ENCODE data around the gene WDR77.

The WDR77 gene

GRCh38 chr1:111491070-111491469 lies 42.0 kb upstream of the WDR77 start:
- H2AFZ ChIP-seq (ENCODE audit: low read length): no peak overlapping the region
- H3K4me2 ChIP-seq (ENCODE audit: low read depth, low read length, poor library complexity, severe bottlenecking): no peak overlapping the region
- no peaks in the 10 kb centered on the region for H3F3A ChIP-seq (ENCODE audit: low read depth)
- no peak for TF ChIP-seq CTCF (conservative IDR thresholded peaks at IDR 0.05; ENCODE audit: low read length)
- TF ChIP-seq EZH2phosphoT487 (IDR thresholded peaks at IDR 0.05; ENCODE audit: borderline replicate concordance): no peak
- H3K4me3 ChIP-seq (ENCODE audit: low read length, poor library complexity, severe bottlenecking): no peak overlapping the region
- H3K9ac ChIP-seq (ENCODE audit: low read depth, low read length, poor library complexity, severe bottlenecking): no peak overlapping the region
- no peaks in the 10 kb centered on the region for H3K9me2 ChIP-seq (replicated peaks; ENCODE audit: low read depth, low read length)
- no peaks in the 10 kb centered on the region for H3K27me3 ChIP-seq (ENCODE audit: insufficient read depth, low read length, poor library complexity, severe bottlenecking)
- H3K9me3 ChIP-seq (ENCODE audit: insufficient read depth, low read depth, low read length): no peaks in the 10 kb centered on the region
- H3K4me1 ChIP-seq (ENCODE audit: insufficient read depth, low read length, poor library complexity, severe bottlenecking): no peaks in the 10 kb centered on the region
- no peaks in the 10 kb centered on the region for H4K20me1 ChIP-seq (ENCODE audit: insufficient read depth, low read length, poor library complexity, severe bottlenecking)
- H3K36me3 ChIP-seq (ENCODE audit: insufficient read depth, low read length): no peaks in the 10 kb centered on the region
- no peaks in the 10 kb centered on the region for H3K79me2 ChIP-seq (ENCODE audit: insufficient read depth, low read length)

GRCh38 chr1:111490220-111490619 lies 41.2 kb upstream of the WDR77 start:
- Histone ChIP-seq H3K4me1 (ENCODE audit: insufficient read depth, low read length, poor library complexity, severe bottlenecking) (no peaks in the 10 kb centered on the region), H3K4me2 (ENCODE audit: low read depth, low read length, poor library complexity, severe bottlenecking) (no peak overlapping the region), H3F3A (ENCODE audit: low read depth) (no peaks in the 10 kb centered on the region), H3K9me3 (ENCODE audit: insufficient read depth, low read depth, low read length) (no peaks in the 10 kb centered on the region), H2AFZ (ENCODE audit: low read length) (no peak overlapping the region), H3K79me2 (ENCODE audit: insufficient read depth, low read length) (no peaks in the 10 kb centered on the region), H3K9ac (ENCODE audit: low read depth, low read length, poor library complexity, severe bottlenecking) (no peak overlapping the region), H3K36me3 (ENCODE audit: insufficient read depth, low read length) (no peaks in the 10 kb centered on the region), H4K20me1 (ENCODE audit: insufficient read depth, low read length, poor library complexity, severe bottlenecking) (no peaks in the 10 kb centered on the region), H3K9me2 (replicated peaks; ENCODE audit: low read depth, low read length) (no peaks in the 10 kb centered on the region), H3K4me3 (ENCODE audit: low read length, poor library complexity, severe bottlenecking) (no peak overlapping the region), H3K27me3 (ENCODE audit: insufficient read depth, low read length, poor library complexity, severe bottlenecking) (no peaks in the 10 kb centered on the region)
- TF ChIP-seq CTCF (conservative IDR thresholded peaks at IDR 0.05; ENCODE audit: low read length) (no peak), EZH2phosphoT487 (IDR thresholded peaks at IDR 0.05; ENCODE audit: borderline replicate concordance) (no peak)

- no peaks in the 10 kb centered on the region for H3K9me2 ChIP-seq (replicated peaks; ENCODE audit: low read depth, low read length)
- no peak for TF ChIP-seq EZH2phosphoT487 (IDR thresholded peaks at IDR 0.05; ENCODE audit: borderline replicate concordance)
- no peak for TF ChIP-seq CTCF (conservative IDR thresholded peaks at IDR 0.05; ENCODE audit: low read length)
- no peaks in the 10 kb centered on the region for H3K9me3 ChIP-seq (ENCODE audit: insufficient read depth, low read depth, low read length)
- no peak overlapping the region for H3K4me3 ChIP-seq (ENCODE audit: low read length, poor library complexity, severe bottlenecking)
- H3K9ac ChIP-seq (ENCODE audit: low read depth, low read length, poor library complexity, severe bottlenecking): no peak overlapping the region
- H3F3A ChIP-seq (ENCODE audit: low read depth): no peaks in the 10 kb centered on the region
- H3K79me2 ChIP-seq (ENCODE audit: insufficient read depth, low read length): no peaks in the 10 kb centered on the region
- no peaks in the 10 kb centered on the region for H3K27me3 ChIP-seq (ENCODE audit: insufficient read depth, low read length, poor library complexity, severe bottlenecking)
- H3K36me3 ChIP-seq (ENCODE audit: insufficient read depth, low read length): no peaks in the 10 kb centered on the region
- no peaks in the 10 kb centered on the region for H3K4me1 ChIP-seq (ENCODE audit: insufficient read depth, low read length, poor library complexity, severe bottlenecking)
- no peak overlapping the region for H3K4me2 ChIP-seq (ENCODE audit: low read depth, low read length, poor library complexity, severe bottlenecking)
- H2AFZ ChIP-seq (ENCODE audit: low read length): no peak overlapping the region
- no peaks in the 10 kb centered on the region for H4K20me1 ChIP-seq (ENCODE audit: insufficient read depth, low read length, poor library complexity, severe bottlenecking)
These were observed 40.5 kb upstream of the WDR77 start for GRCh38 chr1:111489604-111490003.
